ENCODE results near the gene TECR.

DNA sequence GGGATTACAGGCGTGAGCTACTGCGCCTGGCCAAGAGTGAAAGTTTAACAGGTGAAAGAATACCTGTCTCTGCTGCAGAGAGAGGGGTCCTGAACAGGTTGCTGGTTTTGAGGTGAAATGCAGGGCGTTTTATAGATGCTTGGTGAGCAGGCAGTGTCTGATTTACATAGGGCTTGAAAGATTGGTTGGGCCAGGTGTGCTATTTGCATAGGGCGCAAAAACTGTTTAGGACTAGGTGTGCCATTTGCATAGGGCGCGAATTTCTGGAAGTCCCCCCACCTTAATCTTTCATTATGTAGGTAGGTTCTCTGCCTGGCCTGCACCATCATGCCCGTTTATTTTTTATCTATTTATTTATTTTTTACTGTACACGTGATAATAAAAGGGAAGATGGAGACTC, 47.0 kb downstream of the TECR start:
- TF ChIP-seq, protein P1, sequence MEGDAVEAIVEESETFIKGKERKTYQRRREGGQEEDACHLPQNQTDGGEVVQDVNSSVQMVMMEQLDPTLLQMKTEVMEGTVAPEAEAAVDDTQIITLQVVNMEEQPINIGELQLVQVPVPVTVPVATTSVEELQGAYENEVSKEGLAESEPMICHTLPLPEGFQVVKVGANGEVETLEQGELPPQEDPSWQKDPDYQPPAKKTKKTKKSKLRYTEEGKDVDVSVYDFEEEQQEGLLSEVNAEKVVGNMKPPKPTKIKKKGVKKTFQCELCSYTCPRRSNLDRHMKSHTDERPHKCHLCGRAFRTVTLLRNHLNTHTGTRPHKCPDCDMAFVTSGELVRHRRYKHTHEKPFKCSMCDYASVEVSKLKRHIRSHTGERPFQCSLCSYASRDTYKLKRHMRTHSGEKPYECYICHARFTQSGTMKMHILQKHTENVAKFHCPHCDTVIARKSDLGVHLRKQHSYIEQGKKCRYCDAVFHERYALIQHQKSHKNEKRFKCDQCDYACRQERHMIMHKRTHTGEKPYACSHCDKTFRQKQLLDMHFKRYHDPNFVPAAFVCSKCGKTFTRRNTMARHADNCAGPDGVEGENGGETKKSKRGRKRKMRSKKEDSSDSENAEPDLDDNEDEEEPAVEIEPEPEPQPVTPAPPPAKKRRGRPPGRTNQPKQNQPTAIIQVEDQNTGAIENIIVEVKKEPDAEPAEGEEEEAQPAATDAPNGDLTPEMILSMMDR (IDR thresholded peaks at IDR 0.05), result no peak
- TF ChIP-seq POLR2A (IDR thresholded peaks at IDR 0.05), result no peak
- TF ChIP-seq POLR2AphosphoS5 (IDR thresholded peaks at IDR 0.05), result no peak
